HepG2 (cell line): Measurements from ENCODE around the gene SDE2. TPM values are rescaled to one million over a fixed set of nuclear protein-coding genes. Genes with fewer than 3 reads are reported as not detected.

ENCODE experiments used
- CENPBD1 ChIP-seq: sonication (generic); formaldehyde crosslinking; IDR thresholded peaks from 2 replicates; pipeline ENCODE4 v1.8.0; 2022; ENCODE audit warnings: missing genetic modification reagents, low read depth, mild to moderate bottlenecking, borderline replicate concordance
- CREB1 ChIP-seq, 2 experiments: fragments of 450-650 bp in 1 of 2; IDR thresholded peaks; 2 replicates each; pipeline ENCODE4 v1.6.1; 2016 to 2017; ENCODE audit warnings: control low read depth in 1 of 2, mild to moderate bottlenecking in 1 of 2, missing compliant biosample characterization in 1 of 2, missing genetic modification characterization in 1 of 2
- E2F1 ChIP-seq: sonication (generic); formaldehyde crosslinking; IDR thresholded peaks from 2 replicates; pipeline ENCODE4 v1.5.0; 2020; ENCODE audit warnings: missing genetic modification reagents
- GATAD2A ChIP-seq: IDR thresholded peaks from 2 replicates; pipeline ENCODE4 v1.6.1; 2016
- GFI1 ChIP-seq: sonication (generic); formaldehyde crosslinking; IDR thresholded peaks from 2 replicates; pipeline ENCODE4 v1.5.0; 2020; ENCODE audit warnings: missing genetic modification reagents, mild to moderate bottlenecking, borderline replicate concordance
- MAFK ChIP-seq, 2 experiments: IDR thresholded peaks in 1 of 2; conservative IDR thresholded peaks in 1 of 2; 2 replicates each; pipeline ENCODE4 v1.6.1; 2011; ENCODE audit warnings: improper control_type of control experiment in 2 of 2, low read length in 2 of 2
- MAZ ChIP-seq, 2 experiments: sonication (generic) in 1 of 2; formaldehyde crosslinking in 1 of 2; IDR thresholded peaks; 2 replicates each; pipeline versions ENCODE4 v1.5.0 to v1.6.1; 2012 to 2020; ENCODE audit warnings: low read depth in 2 of 2, mild to moderate bottlenecking in 2 of 2, borderline replicate concordance in 1 of 2, improper control_type of control experiment in 1 of 2, low read length in 1 of 2, missing genetic modification reagents in 1 of 2, moderate library complexity in 1 of 2
- MEIS1 ChIP-seq: sonication (generic); formaldehyde crosslinking; IDR thresholded peaks from 2 replicates; pipeline ENCODE4 v1.9.0; 2021; ENCODE audit warnings: mild to moderate bottlenecking, missing genetic modification reagents, moderate library complexity, borderline replicate concordance
- MNT ChIP-seq: fragments of 450-650 bp; IDR thresholded peaks from 2 replicates; pipeline ENCODE4 v1.6.1; 2016
- SRSF9 ChIP-seq: fragments of 200-400 bp; formaldehyde crosslinking; IDR thresholded peaks from 2 replicates; pipeline ENCODE4 v1.6.1; 2018; ENCODE audit warnings: borderline replicate concordance, mild to moderate bottlenecking, low read depth, low read length; ENCODE audit not compliant: insufficient read depth, poor library complexity, severe bottlenecking
- SUZ12 ChIP-seq: fragments of 150-350 bp; IDR thresholded peaks from 2 replicates; pipeline ENCODE4 v1.6.1; 2014; ENCODE audit warnings: low read depth, low read length
- ZFY ChIP-seq: sonication (generic); formaldehyde crosslinking; IDR thresholded peaks from 2 replicates; pipeline ENCODE4 v1.4.0; 2020; ENCODE audit warnings: missing genetic modification reagents
- ZHX2 ChIP-seq, 2 experiments: sonication (generic) in 1 of 2; formaldehyde crosslinking in 1 of 2; IDR thresholded peaks; 2 replicates each; pipeline versions ENCODE4 v1.6.1 to v1.9.0; 2014 to 2022; ENCODE audit warnings: antibody characterized with exemption in 1 of 2, borderline replicate concordance in 1 of 2, inconsistent platforms in 1 of 2, low read depth in 1 of 2, missing genetic modification reagents in 1 of 2
- ZNF335 ChIP-seq: sonication (generic); formaldehyde crosslinking; IDR thresholded peaks from 2 replicates; pipeline ENCODE4 v1.4.0; 2020; ENCODE audit warnings: missing genetic modification reagents
- ZNF44 ChIP-seq: sonication (generic); formaldehyde crosslinking; IDR thresholded peaks from 2 replicates; pipeline ENCODE4 v1.5.1; 2020; ENCODE audit warnings: mild to moderate bottlenecking, missing genetic modification reagents
- ZNF639 ChIP-seq: conservative IDR thresholded peaks from 2 replicates; pipeline ENCODE4 v1.6.1; 2018; ENCODE audit warnings: missing genetic modification reagents
- ZNF768 ChIP-seq: sonication (generic); formaldehyde crosslinking; IDR thresholded peaks from 2 replicates; pipeline ENCODE4 v1.4.0; 2020; ENCODE audit warnings: missing genetic modification reagents
- polyA plus RNA-seq, 8 experiments: library from polyadenylated mRNA; depleted of rRNA in 3 of 8; stranded (reverse) in 7 of 8; unstranded in 1 of 8; fragments of >200 nt; fragmentation: Illumina TruSeq in 4 of 8; extraction: Trizol in 4 of 8; gene quantifications; 2 replicates each; pipeline versions ENCODE4 v1.2.1 to v1.2.3, GENCODE V29; 2011 to 2016; ENCODE audit warnings: low read depth in 4 of 8, missing spikeins in 1 of 8, mixed read lengths in 1 of 8; ENCODE audit not compliant: insufficient read depth in 1 of 8
- total RNA-seq, 5 experiments: library from RNA; depleted of rRNA; stranded (reverse); fragments of >200 nt; fragmentation: Illumina TruSeq; extraction: Trizol; gene quantifications; 2 replicates each; pipeline ENCODE4 v1.2.3, GENCODE V29; 2016; ENCODE audit warnings: low read depth in 1 of 5

Gene SDE2
- total and polyA plus RNA-seq, 2 of the 13 experiments (the other 11 are each of a cell fraction or from before 2014, with no cell fraction given): 10.8 to 19.6 TPM

GRCh38 chr1:225999227-225999911, at the start of gene SDE2 (continued):
- peak; percentile 80 for TF ChIP-seq ZNF639
- TF ChIP-seq ZHX2 (IDR thresholded peaks at IDR 0.05; ENCODE audit: low read depth): peak; percentile 68
- peak; percentile 23; the same call in 1 of the 2 replicates for TF ChIP-seq ZHX2 (CRISPR knock-in tag; IDR thresholded peaks at IDR 0.05; ENCODE audit: borderline replicate concordance)
- TF ChIP-seq ZFY (CRISPR knock-in tag): peak; percentile 90
- peak; percentile 57; the same call in 1 of the 2 replicates for TF ChIP-seq ZNF768 (CRISPR knock-in tag)
- TF ChIP-seq SRSF9: no peak
- peak; percentile 35; the same call in 1 of the 2 replicates for TF ChIP-seq ZNF335 (CRISPR knock-in tag)
- 0 out of 2 replicates have a peak, but pooled peaks have one; percentile 55 for TF ChIP-seq GFI1 (CRISPR knock-in tag)
- no peak for TF ChIP-seq MAFK (conservative IDR thresholded peaks at IDR 0.05 in 1 of 2, IDR thresholded peaks at IDR 0.05 in 1 of 2; ENCODE audit: low read length in 2 of 2)
- no peak for TF ChIP-seq CENPBD1 (CRISPR knock-in tag)
- TF ChIP-seq ZNF44 (CRISPR knock-in tag): no peak
- no peak for TF ChIP-seq SUZ12
- no peak for TF ChIP-seq E2F1 (CRISPR knock-in tag)
- peak; percentile 88; the same call in 1 of the 2 replicates for TF ChIP-seq MAZ (IDR thresholded peaks at IDR 0.05; ENCODE audit: borderline replicate concordance, low read depth, low read length)
- TF ChIP-seq MAZ (CRISPR knock-in tag; IDR thresholded peaks at IDR 0.05; ENCODE audit: low read depth): peak; percentile 57; the same call in 1 of the 2 replicates
- TF ChIP-seq MNT: peak; percentile 69
- TF ChIP-seq MEIS1 (CRISPR knock-in tag): no peak
- peak; percentile 47; the same call in 1 of the 2 replicates for TF ChIP-seq GATAD2A (CRISPR knock-in tag)
- peak; percentile 95 for TF ChIP-seq CREB1 (IDR thresholded peaks at IDR 0.05)
- peak; percentile 98 for TF ChIP-seq CREB1 (CRISPR knock-in tag; IDR thresholded peaks at IDR 0.05)
